ENCODE measurements around the gene KCNS3.

Gene KCNS3

GRCh38 chr2:17965196-17965595, 86.7 kb downstream of the KCNS3 start:
- H3K4me3 ChIP-seq (ENCODE audit: low read depth, low read length), result no peak overlapping the region
- no peak for DNase-seq (ENCODE audit: low read depth)
- TF ChIP-seq CTCF (IDR thresholded peaks at IDR 0.05; ENCODE audit: insufficient read depth, low read depth, low read length, missing control alignments), result no peak

GRCh38 chr2:17966798-17967197, 88.3 kb downstream of the KCNS3 start:
- TF ChIP-seq CTCF (IDR thresholded peaks at IDR 0.05; ENCODE audit: insufficient read depth, low read depth, low read length, missing control alignments), result no peak
- no peak overlapping the region for H3K4me3 ChIP-seq (ENCODE audit: low read depth, low read length)
- DNase-seq (ENCODE audit: low read depth), result peak; percentile 5

- DNase-seq (ENCODE audit: low read depth), result no peak
- TF ChIP-seq CTCF (IDR thresholded peaks at IDR 0.05; ENCODE audit: insufficient read depth, low read depth, low read length, missing control alignments), result no peak
- no peak overlapping the region for H3K4me3 ChIP-seq (ENCODE audit: low read depth, low read length)
Observed at GRCh38 chr2:17969661-17970060, 91.2 kb downstream of the KCNS3 start.

GRCh38 chr2:17971531-17972125, 93.2 kb downstream of the KCNS3 start:
- no peak for DNase-seq (ENCODE audit: low read depth)
- no peak for TF ChIP-seq CTCF (IDR thresholded peaks at IDR 0.05; ENCODE audit: insufficient read depth, low read depth, low read length, missing control alignments)
- H3K4me3 ChIP-seq (ENCODE audit: low read depth, low read length), result no peak overlapping the region

- no peak for TF ChIP-seq CTCF (IDR thresholded peaks at IDR 0.05; ENCODE audit: insufficient read depth, low read depth, low read length, missing control alignments)
- DNase-seq (ENCODE audit: low read depth), result no peak
Observed at GRCh38 chr2:17972991-17973390, 94.5 kb downstream of the KCNS3 start.

DNA sequence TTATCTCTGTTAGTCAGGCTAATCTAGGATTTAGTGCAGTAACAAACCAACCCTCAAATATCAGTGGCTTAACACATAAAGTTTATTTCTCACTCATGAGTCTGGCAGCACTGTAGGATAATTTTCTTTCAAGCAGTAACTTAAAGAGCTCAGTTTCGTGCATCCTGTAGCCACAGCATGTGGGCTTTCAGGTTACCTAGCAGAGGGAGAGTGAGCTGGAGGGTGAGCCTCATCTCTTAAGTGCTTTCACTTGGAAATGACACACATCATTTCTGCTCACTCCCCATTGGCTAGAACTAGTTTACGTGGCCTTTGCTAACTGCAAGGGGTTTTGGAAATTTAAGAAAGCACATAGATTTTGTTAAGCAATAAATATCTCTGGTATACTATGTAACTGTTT, 96.9 kb downstream of the KCNS3 start:
- H3K4me3 ChIP-seq (ENCODE audit: low read depth, low read length), result no peak overlapping the region
- no peak for DNase-seq (ENCODE audit: low read depth)
- TF ChIP-seq CTCF (IDR thresholded peaks at IDR 0.05; ENCODE audit: insufficient read depth, low read depth, low read length, missing control alignments), result no peak

More at GRCh38 chr2:17972991-17973390, 94.5 kb downstream of the KCNS3 start:
- H3K4me3 ChIP-seq (ENCODE audit: low read depth, low read length), result no peak overlapping the region
